GM23248 (cell line): ENCODE results near the gene APOBEC3H.

ENCODE experiments used
- EZH2 ChIP-seq: fragments of 200-600 bp; sonication (generic); IDR thresholded peaks from 2 replicates; pipeline ENCODE4 v1.6.1; 2018; ENCODE audit warnings: antibody characterized with exemption, mild to moderate bottlenecking; ENCODE audit not compliant: insufficient read depth, poor library complexity, severe bottlenecking
- EZH2phosphoT487 ChIP-seq: fragments of 200-600 bp; sonication (generic); IDR thresholded peaks from 2 replicates; pipeline ENCODE4 v1.6.1; 2018; ENCODE audit warnings: antibody characterized with exemption, moderate library complexity, mild to moderate bottlenecking, low read depth; ENCODE audit not compliant: insufficient read depth

GRCh38 chr22:39095971-39096370 lies 1.1 kb upstream of the APOBEC3H start:
- TF ChIP-seq EZH2 = no peak
- no peak for TF ChIP-seq EZH2phosphoT487
